IPS-NIHi7 (cell line): ENCODE measurements around the gene DCBLD2.
"Not testable (repeated sequence)": the region's sequence is repeated elsewhere in the genome, so short reads cannot be mapped to it uniquely, and the experiment has no call there.

Experiments
- DNase-seq: peaks from one replicate; pipeline ENCODE4 v3.0.0; 2012; ENCODE audit warnings: mixed read lengths; ENCODE audit errors: extremely low spot score

The DCBLD2 gene

DNA sequence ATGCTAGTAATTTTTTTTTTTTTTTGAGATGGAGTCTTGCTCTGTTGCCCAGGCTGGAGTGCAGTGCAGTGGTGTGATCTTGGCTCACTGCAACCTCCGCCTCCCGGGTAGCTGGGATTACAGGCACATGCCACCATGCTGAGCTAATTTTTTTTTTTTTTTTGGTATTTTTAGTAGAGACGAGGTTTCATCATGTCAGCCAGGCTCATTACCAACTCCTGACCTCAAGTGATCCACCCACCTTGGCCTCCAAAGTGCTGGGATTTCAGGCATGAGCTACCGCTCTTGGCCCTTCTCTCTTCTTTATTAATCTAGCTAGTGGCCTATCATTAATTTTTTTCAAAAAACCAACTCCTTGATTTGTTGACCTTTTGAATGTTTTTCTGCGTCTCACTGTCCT is 70.4 kb downstream of the DCBLD2 start:
- not testable (repeated sequence) for DNase-seq

DNA sequence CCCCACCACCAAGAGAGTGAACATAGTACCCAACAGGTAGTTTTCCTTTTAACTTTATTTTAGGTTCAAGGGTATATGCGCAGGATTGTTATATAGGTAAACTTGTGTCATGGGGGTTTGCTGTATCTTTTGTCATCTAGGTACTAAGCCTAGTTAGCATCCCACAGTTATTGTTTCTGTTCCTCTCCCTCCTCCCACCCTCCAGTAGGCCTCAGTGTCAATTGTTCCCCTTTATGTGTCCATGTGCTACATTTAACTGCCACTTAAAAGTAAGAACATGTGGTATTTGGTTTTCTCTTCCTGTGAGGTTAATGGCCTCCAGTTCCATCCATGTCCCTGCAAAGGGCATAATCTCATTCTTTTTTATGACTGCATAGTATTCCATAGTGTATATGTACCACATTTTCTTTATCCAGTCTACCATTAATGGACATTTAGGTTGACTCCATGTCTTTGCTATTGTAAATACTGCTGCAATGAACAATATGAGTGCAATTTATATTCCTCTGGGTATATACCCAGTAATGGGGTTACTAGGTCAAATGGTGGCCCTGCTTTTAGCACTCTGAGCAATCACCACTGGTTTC is 72.2 kb downstream of the DCBLD2 start:
- no peak for DNase-seq

DNA sequence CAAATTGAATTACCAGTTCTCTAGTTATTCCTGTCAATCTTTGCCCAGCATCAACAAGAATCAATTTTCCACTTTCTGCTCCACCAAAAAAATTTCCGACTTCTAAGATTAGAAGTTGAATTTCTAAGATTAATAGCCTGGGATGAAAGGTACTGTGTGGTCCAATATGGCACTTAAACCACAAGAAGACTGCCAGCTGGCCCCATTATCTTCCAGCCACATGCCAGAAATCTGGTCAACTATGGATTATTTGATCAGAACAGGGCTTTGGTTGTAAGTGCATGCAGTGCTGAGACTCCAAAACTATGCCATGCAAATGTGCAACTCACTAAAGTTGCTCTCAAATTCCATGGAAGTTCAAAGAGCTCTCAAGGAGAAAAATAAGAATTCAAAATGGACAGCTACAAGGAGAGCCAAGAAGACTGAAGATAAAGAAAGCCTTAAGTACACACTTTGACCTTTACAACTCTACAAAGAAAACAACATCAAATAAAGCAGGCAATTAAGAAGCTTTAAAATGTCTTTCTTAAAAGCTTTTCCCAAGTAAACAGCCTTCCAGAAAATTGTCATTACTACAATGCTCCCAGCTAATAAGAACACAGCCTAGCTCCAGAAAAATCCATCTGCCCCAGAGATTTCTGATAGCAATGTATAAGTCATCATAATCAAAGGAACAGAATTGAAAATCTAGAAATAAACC is 74.1 kb downstream of the DCBLD2 start:
- no peak for DNase-seq

DNA sequence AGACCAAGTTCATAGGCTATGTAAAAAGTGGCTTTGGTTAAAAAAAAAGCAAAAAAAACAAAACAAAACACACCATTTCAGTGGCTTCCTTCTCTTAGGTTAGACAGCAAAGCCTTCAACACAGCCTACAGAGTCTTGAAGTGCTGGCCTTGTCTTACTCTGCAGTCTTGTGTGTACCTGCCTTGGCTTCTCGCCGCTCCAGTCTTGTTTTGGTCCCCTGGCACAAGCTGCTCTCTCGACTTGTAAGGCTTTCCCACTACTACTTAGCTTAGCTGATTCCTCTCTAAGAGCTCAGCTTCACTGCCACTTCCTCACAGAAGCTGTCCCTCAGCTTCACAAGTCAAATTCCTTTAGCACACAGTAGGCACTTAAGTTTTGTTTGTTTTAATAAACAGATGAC is 75.4 kb downstream of the DCBLD2 start:
- no peak for DNase-seq

DNA sequence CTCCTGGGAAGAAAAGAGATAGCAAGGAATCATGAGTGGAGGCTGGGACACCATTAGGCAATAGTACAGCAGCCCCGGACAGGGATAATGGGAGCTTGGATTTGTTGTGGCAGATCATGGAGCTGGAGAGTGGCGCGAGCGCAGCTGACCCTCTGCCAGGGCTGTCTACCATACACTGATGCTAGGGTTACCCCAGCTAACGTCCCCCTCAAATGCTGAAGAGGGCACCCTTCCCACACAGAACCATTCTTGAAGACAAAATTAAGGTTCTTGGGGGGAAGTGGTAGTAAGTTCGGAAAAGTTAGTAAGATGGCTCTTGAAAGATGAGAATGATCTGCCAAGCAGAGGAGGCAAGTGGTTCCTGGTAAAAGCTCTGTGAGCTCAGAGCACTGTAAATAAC is 77.2 kb downstream of the DCBLD2 start:
- DNase-seq = no peak

DNA sequence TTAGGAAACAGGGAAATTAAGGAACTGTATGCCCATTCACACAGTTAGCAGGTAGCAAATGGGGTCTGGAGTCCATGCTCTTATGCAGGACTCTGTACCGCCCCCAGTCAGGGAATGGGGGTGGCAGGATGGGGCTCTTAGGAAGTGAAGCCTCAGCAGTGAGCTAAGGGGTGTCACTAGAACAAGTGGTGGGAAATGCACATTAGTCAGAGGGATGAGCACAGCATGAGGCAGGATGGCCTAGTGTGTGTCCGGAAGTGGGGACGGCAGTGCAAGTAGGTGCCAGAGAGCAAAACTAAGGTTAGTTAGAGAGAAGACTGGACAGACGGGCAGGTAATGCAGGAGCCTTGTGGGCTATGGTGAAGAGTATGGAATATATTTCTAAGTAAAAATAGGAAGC is 77.7 kb downstream of the DCBLD2 start:
- DNase-seq = no peak

DNA sequence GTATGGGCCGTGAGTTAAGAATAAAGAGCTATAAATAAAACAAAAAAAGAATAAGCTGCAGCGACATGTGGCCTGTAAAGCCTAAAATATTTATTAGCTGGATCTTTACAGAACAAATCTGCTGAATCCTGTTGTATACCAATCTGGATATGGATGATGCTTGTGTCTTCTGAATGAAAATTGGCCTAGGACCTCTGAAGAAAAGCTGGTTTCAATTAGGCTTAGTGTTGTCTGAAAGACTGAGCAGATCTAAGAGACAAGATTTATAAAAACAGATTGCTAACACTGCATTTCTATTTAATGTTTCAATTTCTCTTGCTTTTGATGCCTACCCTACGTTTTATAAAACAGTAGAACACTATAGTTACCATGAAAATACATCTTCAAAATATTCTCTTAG is 80.4 kb downstream of the DCBLD2 start:
- DNase-seq = no peak

DNA sequence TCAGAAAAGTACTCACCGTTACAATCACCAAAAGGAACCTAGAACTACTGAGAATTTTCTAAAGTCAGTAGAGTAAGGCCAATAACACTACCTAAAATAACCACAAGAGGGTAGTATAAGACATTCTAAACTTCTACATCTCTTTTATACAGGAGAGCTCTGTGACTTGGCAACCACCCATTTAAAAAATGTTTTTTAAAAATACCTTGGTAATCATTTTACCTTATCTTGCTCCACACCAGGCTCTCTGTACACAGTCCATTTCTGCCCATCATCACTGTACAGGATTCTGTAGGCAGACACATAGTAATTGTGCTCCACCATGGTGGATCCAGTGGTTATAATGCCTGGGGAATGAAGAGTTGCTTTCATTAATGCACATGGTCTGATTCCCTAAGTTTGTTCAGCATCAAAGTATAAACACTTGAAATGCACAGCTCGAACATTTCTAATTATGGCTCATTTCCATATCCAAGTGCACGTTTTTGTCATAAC is 83.9 kb downstream of the DCBLD2 start:
- peak; percentile 54 for DNase-seq

DNA sequence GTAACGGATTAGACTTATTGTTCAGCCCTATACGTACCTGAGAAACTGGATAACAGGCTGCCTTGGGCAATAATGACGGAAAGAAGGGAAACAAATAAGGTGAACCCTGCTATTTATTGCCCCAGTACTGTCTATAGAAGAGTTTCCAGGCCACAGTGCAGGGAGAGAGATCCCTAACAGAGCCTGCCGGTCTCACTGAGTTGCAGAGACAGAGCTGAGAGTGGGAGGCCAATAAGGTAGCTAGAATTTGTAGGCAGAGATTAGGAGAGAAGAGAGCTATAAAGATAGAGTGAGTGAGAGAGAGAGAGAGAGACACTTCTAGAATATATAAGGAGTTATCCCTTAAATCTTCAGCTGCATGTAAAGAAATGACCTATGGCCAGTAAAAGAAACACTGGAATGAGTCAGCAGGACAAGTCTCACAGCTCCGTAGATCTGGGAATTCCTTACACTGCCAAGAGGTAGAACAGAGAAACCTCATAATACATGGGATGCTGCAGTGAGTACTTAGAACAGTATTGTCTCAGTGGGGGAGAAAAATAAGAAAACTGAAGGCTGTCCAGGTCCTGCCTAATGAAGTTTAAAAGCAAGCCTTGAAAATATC is 86.6 kb downstream of the DCBLD2 start:
- DNase-seq = no peak

DNA sequence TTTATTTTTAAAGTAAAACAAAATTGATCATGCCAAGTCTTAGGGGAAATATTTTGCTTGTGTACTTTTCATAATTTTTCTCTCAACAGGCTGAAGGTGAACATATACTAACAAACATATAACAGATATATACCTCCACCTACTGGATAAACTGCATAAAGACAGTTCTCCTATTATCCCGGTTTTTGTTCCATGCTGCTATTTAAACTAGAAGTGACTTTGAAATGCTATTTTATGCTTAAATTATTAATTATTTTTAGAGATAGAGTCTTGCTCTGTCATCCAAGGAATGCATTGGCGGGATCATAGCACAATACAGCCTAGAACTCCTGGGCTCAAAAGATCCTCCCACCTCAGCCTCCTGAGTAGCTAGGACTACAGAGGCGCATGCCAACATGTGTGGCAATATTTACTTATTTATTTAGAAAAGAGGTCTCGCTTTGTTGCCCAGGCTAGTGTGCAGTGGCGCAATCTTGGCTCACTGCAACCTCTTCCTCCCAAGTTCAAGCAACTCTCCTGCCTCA is 88.6 kb downstream of the DCBLD2 start:
- DNase-seq = peak; percentile 24

DNA sequence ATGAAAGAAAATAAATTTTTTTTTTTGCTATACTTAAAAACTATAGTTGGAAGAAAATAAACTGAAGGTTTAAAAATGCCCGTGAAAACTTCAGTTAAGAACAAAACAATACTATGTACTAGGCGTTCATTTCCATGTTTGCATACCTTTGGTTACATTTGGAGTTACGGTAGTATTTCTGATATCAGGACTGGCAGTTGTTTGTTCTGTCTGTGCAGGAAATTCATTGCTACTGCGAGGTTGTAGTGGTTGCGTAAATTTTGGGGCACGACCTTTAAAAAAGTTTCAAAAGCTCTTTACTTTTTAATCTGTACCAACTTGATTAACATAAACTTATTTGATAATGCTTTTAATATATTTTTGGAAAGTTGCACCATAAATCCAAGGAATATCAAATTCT is 90.4 kb downstream of the DCBLD2 start:
- DNase-seq = no peak

DNA sequence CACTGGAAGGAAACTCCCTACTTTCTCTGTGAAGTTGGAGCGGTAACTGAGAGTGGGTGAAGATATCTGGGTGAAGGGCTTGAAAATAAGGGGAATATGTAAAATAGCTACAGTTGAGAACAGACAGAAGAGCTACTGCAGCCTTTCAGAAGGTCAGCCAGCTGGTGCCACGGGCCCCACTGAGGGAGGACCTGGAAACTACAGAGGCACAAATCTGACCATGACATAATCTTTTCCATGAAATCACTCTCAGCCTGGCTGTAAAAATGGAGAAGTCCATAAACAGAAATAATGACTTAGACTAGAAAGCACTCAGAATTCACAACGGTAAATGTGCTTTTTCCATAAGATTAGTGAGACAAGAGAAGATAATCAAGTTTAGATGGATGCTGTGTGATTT is 91.9 kb downstream of the DCBLD2 start:
- DNase-seq = no peak

DNA sequence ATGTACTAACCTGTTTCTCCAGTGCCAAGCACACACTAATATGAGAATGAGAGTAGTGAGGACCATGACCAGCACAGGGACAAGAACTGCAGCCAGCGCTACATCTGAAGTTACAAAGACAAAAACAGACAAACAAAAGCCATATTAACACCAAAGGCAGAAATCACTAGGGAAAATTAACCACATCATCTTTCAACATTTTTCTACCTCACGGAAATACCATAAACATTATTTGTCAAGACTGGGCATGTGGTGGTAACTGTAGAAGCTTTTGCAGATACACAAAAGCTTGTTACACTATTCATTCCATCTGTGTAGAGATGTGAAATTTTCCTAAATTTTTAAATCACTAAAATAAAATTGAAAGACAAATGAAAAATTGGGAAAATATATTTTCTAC is 93.4 kb downstream of the DCBLD2 start:
- DNase-seq = no peak

DNA sequence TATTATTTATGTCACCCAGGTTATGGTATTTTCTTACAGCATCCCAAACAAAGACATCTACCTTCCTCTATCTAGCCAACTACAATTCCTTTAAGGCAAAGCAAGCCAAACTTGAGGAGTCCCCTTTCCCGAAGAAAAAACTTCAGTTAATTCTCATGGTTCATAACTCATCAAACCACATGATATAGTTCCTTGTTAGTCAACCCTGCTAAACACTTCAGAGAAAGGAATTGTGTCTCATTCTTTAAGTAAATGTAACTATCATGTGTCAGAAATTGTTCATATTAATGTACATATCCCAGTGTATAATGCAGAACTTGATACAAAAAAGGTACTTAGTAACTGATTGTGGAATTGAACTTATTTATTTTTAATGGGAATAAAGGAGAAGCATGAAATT is 93.9 kb downstream of the DCBLD2 start:
- no peak for DNase-seq

DNA sequence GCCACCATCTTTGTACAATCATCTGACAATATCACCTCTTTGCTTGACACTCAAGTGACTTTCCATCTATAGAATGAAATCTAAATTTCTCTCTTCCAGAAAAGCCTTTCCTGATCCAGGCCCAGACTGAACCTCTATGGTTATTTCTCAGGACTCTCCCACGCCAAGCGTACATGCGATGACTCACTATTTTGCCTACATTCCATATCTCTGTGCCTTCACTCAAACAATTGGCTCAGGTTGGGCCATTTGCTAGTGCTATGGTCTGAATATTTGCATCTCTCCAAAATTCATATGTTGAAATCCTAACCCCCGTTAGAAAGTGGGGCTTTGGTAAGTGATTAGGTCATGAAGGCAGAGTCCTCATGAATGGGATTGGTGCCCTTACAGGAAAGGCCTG is 94.5 kb downstream of the DCBLD2 start:
- DNase-seq = no peak

DNA sequence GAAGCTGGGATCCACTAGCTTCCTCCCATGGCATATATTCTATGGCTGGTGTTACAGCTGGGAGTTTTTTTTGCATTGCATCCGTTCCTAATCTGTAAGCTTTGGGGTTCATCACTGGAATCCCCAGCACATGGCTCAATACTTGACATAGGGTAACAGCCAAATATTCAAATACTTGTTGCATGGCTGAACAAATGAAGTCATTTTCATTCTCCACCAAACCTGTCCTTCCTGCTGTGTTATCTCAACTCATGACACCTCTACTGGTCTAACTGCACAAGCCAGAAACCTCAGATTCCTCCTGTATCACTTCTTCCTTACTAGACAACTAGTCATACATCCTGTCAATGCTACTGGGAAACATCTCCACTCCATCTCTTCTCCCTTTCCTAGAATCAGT is 95.0 kb downstream of the DCBLD2 start:
- no peak for DNase-seq

DNA sequence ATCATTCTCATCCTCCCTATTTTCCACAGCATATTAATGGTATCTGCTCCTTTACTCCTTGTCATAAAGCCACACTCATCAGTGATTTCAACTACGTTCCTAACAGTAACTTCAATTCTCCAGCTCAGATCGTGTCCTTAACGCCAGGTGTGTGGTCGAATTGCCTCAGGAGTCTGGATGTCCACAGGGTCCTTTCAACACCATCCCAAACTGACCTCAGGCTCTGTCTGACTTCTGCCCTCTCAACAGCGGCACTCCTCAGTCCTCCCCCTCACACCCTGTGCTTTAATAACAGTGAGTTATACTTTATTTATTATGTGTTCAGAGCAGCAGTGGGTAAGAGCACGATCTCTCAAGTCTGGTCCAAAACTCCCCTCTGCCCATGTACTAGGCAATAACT is 95.9 kb downstream of the DCBLD2 start:
- DNase-seq = no peak

DNA sequence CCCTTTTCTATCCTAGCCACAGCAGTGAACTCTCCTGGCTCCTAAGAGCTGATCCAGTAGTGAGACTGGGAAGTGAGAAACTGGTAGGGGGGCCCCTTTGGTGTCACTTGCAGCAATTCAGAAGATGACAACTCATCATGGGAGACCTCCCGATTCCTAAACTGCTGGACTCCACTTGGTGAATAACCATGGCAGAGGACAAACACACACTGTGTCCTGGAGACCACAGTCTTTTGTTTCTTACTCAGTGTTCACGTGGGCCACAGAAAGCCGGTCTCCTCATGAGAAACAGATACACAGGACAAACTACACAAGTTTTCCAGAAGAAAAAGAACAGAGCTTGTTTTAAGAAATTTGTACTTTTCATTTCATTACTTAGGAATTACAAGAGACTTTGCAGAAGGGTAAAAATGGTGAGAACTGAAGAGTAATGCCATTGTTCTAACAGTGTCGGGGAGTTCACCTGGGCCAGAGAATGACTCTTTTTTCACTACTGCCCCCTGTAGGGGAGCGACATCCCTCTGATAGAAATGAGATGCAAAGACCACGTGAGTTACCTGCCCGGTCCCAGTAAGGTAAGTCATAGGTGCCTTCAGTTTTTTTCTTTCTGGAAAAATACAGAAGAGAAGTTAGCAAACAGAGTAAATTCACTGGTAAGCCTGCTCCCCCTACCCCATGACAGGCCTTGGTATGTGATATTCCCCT is 100.3 kb downstream of the DCBLD2 start:
- peak; percentile 51 for DNase-seq

DNA sequence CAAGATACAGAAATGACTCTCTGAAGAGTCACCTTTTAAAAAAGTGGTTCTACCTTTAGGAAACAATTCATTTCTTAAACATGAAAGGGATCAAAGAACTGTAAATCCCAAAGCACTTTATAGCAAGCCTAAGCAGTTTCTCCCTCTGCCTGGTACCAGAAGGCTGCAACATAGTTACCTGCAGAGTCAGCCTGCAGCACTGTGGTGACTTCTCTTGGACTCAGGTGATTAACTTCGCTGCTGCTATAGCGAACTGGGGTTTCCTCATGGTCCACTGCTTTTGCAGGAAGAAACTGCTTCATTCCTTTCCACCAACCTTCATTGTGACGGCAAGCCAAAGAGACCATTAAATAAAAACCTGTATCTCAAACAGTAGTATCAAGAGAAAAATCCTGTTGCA is 101.1 kb downstream of the DCBLD2 start:
- no peak for DNase-seq

DNA sequence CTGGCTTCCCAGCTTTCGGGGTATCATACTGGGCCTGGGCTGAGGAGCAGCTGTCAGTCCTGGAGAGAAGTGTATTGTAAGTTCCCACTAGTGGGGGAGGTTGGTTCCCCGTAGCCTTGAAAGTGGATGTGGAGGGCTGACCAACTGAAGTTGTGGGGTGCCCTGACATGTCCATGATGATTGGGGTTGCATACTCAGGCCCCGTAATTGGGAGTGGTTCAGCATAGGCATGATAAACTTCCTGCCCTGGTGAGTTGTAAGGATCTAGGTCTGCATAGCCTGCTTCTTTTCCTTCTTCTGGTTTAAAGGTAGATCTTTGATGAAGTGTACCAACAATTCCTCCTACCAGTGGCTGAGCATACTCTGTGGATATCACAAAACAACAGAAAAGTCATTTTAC is 102.0 kb downstream of the DCBLD2 start:
- DNase-seq = no peak

DNA sequence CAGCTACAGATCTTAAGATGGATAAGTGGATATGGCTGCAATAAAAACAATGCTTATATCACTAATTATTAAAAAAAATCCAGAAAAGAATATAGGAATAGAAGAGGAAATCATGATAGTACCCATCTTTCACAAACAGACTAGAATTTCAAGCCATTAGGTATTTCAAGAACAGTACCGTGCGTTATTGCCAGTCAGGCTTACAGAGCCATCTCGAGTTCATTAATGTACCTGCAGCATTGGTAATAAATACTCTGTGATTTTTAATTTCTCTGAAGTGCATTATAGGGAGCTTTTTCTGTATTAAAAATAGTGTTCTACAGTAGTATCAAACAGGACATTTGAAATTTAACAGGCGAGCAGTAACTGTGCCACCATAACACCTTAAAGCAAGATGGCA is 102.7 kb downstream of the DCBLD2 start:
- no peak for DNase-seq

DNA sequence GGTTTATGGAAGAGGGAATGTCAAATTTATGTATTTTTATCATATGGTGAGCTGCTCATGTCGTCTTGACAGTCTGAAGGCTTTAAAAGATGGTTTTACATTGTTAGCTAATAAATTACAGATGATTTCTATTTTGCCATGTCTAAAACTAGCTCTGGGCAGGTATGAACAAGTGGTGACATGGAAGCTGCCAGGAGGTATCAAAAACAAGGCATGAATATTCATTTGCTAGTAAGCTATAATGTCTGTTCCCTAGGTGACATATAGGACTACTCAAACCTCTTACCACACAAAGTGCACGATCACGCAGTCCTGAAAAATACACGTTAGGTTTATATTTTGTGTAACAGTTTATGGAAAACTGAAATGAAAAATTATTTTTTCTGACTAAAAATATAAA is 103.6 kb downstream of the DCBLD2 start:
- DNase-seq = no peak

DNA sequence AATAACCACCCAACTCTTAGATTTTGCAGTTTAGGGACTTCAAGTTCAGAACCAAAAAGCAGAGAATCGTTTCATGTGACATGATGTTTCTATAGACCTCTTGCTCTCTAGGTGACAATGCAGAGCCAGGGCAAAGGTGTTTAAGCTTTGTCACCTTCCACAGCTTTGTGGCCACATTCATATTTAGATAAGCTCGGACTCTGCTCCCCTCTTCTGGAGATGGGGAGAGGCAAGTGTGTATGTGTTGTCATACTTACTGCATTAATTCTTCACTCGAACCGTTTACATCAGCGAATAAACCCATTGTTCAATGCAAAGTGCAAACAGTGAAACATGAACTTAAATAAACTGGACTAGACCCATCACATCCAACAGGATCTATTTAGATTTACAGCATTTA is 105.2 kb downstream of the DCBLD2 start:
- no peak for DNase-seq
